ENCODE data around the gene ANAPC16.
"Not testable (repeated sequence)": the region's sequence is repeated elsewhere in the genome, so short reads cannot be mapped to it uniquely, and the experiment has no call there.

ANAPC16 gene

DNA sequence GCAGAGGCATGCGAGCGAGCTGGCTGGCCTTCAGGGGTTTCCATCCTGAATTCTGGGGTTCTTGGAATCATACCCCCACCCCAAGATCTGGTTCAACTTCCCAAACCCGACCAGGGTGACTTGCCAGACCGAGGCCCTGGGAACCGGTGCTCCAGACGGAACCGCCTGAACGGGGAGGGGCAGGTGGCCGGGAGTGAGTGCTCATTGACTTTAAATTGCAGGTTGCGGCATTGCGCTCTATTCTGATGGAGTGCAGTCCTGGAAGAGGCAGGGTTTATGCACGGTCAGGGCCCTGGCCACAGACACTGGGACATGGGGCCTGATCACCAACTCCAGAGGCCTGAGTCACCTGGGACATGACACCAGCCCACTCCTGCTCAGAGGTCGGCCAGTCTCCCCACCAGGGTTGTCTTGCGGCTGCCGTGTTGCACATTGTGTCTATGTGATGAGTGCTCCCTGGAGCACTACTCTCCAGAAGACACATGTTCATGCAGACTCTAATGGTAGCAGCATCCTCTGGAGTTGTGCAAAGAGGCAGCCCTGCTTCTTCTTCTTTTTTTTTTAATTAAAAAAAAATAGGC, 52.1 kb downstream of the ANAPC16 start:
- no peak overlapping the region for H3K9ac ChIP-seq (ENCODE audit: low read depth, low read length)
- H3K4me3 ChIP-seq (ENCODE audit: low read depth in 1 of 2, low read length in 2 of 2), result no peak overlapping the region
- TF ChIP-seq CTCF (IDR thresholded peaks at IDR 0.05; ENCODE audit: borderline replicate concordance, extremely low read depth, low read length, poor library complexity, severe bottlenecking), result no peak
- TF ChIP-seq EZH2 (IDR thresholded peaks at IDR 0.05; ENCODE audit: borderline replicate concordance, low read depth, low read length, severe bottlenecking), result no peak
- peaks cover 6% of the 10 kb centered on the region; the same call in 1 of the 2 replicates for H3K79me2 ChIP-seq (ENCODE audit: insufficient read depth, low read length)
- peak overlapping the region; percentile 53; the same call in 1 of the 2 replicates for H3K27ac ChIP-seq (ENCODE audit: low read length)
- no peak overlapping the region for H2AFZ ChIP-seq (ENCODE audit: low read depth, low read length)
- no peaks in the 10 kb centered on the region for H3K27me3 ChIP-seq (ENCODE audit: insufficient read depth, low read length, poor library complexity)
- H4K20me1 ChIP-seq (ENCODE audit: insufficient read depth, low read length), result no peaks in the 10 kb centered on the region
- H3K4me2 ChIP-seq (ENCODE audit: insufficient read depth, low read length), result no peak overlapping the region
- DNase-seq, result no peak
- H3K4me1 ChIP-seq (ENCODE audit: insufficient read depth, low read length), result peaks cover 37% of the 10 kb centered on the region
- no peaks in the 10 kb centered on the region for H3K36me3 ChIP-seq (ENCODE audit: insufficient read depth, low read length)
- no peaks in the 10 kb centered on the region for H3K9me3 ChIP-seq (ENCODE audit: insufficient read depth, low read length, severe bottlenecking)
- ATAC-seq (ENCODE audit: insufficient read depth, low read depth), result no peak

GRCh38 chr10:72268475-72269200, 52.8 kb downstream of the ANAPC16 start:
- H3K9ac ChIP-seq (ENCODE audit: low read depth, low read length); H4K20me1 ChIP-seq (ENCODE audit: insufficient read depth, low read length); H2AFZ ChIP-seq (ENCODE audit: low read depth, low read length); H3K27me3 ChIP-seq (ENCODE audit: insufficient read depth, low read length, poor library complexity); H3K9me3 ChIP-seq (ENCODE audit: insufficient read depth, low read length, severe bottlenecking); H3K4me3 ChIP-seq (ENCODE audit: low read depth in 1 of 2, low read length in 2 of 2); H3K4me2 ChIP-seq (ENCODE audit: insufficient read depth, low read length); DNase-seq; H3K36me3 ChIP-seq (ENCODE audit: insufficient read depth, low read length); H3K27ac ChIP-seq (ENCODE audit: low read length); ATAC-seq (ENCODE audit: insufficient read depth, low read depth): not testable (repeated sequence)
- H3K4me1 ChIP-seq (ENCODE audit: insufficient read depth, low read length), result peaks cover 36% of the 10 kb centered on the region
- peaks cover 12% of the 10 kb centered on the region; the same call in 1 of the 2 replicates for H3K79me2 ChIP-seq (ENCODE audit: insufficient read depth, low read length)

DNA sequence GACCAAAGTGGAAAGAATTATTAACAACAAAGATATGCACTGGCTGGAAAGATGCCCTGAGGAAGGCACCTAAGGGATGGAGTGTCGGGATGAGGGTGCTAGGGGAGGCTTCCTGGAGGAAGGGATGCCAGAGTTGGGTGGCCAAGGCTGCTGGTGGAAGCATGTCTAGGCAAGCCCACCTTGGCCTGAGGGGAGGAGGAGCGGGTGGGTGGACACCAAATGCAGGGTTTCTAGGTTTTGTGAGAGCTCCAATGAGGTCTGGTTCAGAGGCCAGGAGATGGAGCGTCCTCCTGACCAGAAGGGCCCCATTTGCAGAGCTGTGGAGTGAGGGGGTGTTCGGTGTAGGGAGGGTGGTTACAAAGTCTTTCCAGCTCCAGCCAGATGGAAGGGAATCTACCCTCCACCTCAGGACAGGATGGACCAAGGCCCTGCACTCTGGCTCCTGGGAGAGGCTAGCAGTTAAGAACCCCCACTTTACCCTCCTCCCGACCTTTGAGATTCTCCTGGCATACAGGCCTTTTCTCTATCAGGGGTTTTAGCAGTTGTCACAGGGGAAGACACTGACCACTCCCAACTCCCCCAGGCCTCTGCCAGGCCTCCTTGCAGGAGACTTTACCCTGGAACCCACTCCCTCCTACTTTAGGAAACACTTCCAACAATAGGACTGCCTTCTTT, 54.9 kb downstream of the ANAPC16 start:
- Histone ChIP-seq H2AFZ (ENCODE audit: low read depth, low read length) (no peak overlapping the region), H3K27me3 (ENCODE audit: insufficient read depth, low read length, poor library complexity) (no peaks in the 10 kb centered on the region), H3K9ac (ENCODE audit: low read depth, low read length) (no peak overlapping the region), H3K36me3 (ENCODE audit: insufficient read depth, low read length) (peaks cover 20% of the 10 kb centered on the region), H3K27ac (ENCODE audit: low read length) (peak overlapping the region; percentile 25), H4K20me1 (ENCODE audit: insufficient read depth, low read length) (peaks cover 20% of the 10 kb centered on the region), H3K79me2 (ENCODE audit: insufficient read depth, low read length) (peaks cover 32% of the 10 kb centered on the region), H3K4me2 (ENCODE audit: insufficient read depth, low read length) (no peak overlapping the region), H3K9me3 (ENCODE audit: insufficient read depth, low read length, severe bottlenecking) (no peaks in the 10 kb centered on the region), H3K4me1 (ENCODE audit: insufficient read depth, low read length) (peaks cover 33% of the 10 kb centered on the region), H3K4me3 (ENCODE audit: low read depth in 1 of 2, low read length in 2 of 2) (no peak overlapping the region)
- DNase-seq (no peak), ATAC-seq (ENCODE audit: insufficient read depth, low read depth) (no peak)
- TF ChIP-seq EZH2 (IDR thresholded peaks at IDR 0.05; ENCODE audit: borderline replicate concordance, low read depth, low read length, severe bottlenecking), result no peak
- no peak for TF ChIP-seq CTCF (IDR thresholded peaks at IDR 0.05; ENCODE audit: borderline replicate concordance, extremely low read depth, low read length, poor library complexity, severe bottlenecking)

All from DND-41 (cell line).